HUES6 (cell line): ENCODE measurements around the gene ADD3.

ENCODE experiments used
- H3K27ac ChIP-seq: 2 replicates; pipeline ENCODE4 v1.7.0; 2013; ENCODE audit warnings: low read depth, mild to moderate bottlenecking, low read length, inconsistent platforms
- H3K27me3 ChIP-seq: 2 replicates; pipeline ENCODE4 v1.6.1; 2013; ENCODE audit warnings: low read length; ENCODE audit not compliant: control insufficient read depth, insufficient read depth
- H3K36me3 ChIP-seq: 2 replicates; pipeline ENCODE4 v1.6.1; 2013; ENCODE audit warnings: low read length; ENCODE audit not compliant: control insufficient read depth, insufficient read depth
- H3K4me1 ChIP-seq: 2 replicates; pipeline ENCODE4 v1.6.1; 2013; ENCODE audit warnings: low read length; ENCODE audit not compliant: control insufficient read depth, insufficient read depth
- H3K4me3 ChIP-seq: 2 replicates; pipeline ENCODE4 v1.5.1; 2013; ENCODE audit warnings: low read depth, low read length
- H3K9ac ChIP-seq: one replicate; pipeline ENCODE4 v1.6.1; 2013; ENCODE audit warnings: mild to moderate bottlenecking, low read length
- H3K9me3 ChIP-seq: 2 replicates; pipeline ENCODE4 v1.6.1; 2013; ENCODE audit warnings: low read depth, low read length; ENCODE audit not compliant: control insufficient read depth, insufficient read depth

The ADD3 gene

GRCh38 chr10:110170142-110170971 is 162.6 kb downstream of the ADD3 start:
- peak overlapping the region; percentile 25; the same call in 1 of the 2 replicates for H3K4me3 ChIP-seq
- no peaks in the 10 kb centered on the region for H3K9me3 ChIP-seq
- H3K36me3 ChIP-seq: no peaks in the 10 kb centered on the region
- no peak overlapping the region for H3K9ac ChIP-seq
- H3K27ac ChIP-seq: no peak overlapping the region
- H3K4me1 ChIP-seq: peaks cover 41% of the 10 kb centered on the region
- H3K27me3 ChIP-seq: peaks cover 100% of the 10 kb centered on the region

- Histone ChIP-seq H3K4me3 (no peak overlapping the region), H3K36me3 (no peaks in the 10 kb centered on the region), H3K9me3 (no peaks in the 10 kb centered on the region), H3K27ac (no peak overlapping the region), H3K27me3 (peaks cover 100% of the 10 kb centered on the region), H3K9ac (no peak overlapping the region), H3K4me1 (peaks cover 48% of the 10 kb centered on the region)
Measured at GRCh38 chr10:110171032-110171431, 163.2 kb downstream of the ADD3 start.

DNA sequence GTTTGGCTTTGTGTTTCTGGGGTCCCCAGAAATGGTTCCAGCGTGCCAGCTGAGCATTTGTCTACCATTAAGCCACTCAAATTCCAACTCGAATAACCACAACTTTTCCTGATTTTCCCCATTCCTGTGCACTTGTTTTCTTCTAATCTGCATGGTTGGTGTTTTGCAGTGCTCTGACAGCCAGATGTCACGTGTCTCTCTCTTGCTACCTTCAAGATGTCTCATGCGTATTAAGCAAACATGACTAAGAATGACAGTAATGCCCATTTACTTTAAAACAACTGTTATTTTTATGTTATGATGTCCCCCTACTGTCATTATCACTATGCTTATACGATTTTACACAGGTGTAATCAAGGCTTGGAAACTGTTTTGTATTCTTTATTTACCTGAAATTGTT is 164.4 kb downstream of the ADD3 start:
- no peak overlapping the region for H3K9ac ChIP-seq
- H3K4me3 ChIP-seq: no peak overlapping the region
- H3K36me3 ChIP-seq: no peaks in the 10 kb centered on the region
- H3K27me3 ChIP-seq: peaks cover 93% of the 10 kb centered on the region
- peaks cover 55% of the 10 kb centered on the region for H3K4me1 ChIP-seq
- no peak overlapping the region for H3K27ac ChIP-seq
- no peaks in the 10 kb centered on the region for H3K9me3 ChIP-seq

DNA sequence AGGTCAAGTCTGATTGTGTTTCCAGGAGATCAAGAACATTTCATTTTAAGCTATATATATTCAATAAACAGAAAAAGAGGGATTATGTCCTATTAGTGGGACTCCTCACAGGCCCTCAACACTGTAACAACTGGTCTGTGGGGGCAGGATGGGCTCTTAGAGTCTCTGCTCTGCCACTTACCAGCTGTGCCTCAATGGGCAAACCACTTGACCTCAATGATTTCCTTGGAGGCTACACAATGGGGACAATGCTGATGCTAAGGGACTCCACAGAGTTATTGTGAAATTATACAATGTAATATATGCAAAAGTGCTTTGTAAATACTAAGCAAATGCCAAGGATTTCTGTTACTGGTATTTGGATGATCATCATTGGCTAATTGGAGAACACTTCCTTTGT is 166.4 kb downstream of the ADD3 start:
- Histone ChIP-seq H3K9me3 (no peaks in the 10 kb centered on the region), H3K27ac (no peak overlapping the region), H3K36me3 (no peaks in the 10 kb centered on the region), H3K27me3 (peaks cover 80% of the 10 kb centered on the region), H3K4me1 (peaks cover 43% of the 10 kb centered on the region), H3K4me3 (no peak overlapping the region), H3K9ac (no peak overlapping the region)

DNA sequence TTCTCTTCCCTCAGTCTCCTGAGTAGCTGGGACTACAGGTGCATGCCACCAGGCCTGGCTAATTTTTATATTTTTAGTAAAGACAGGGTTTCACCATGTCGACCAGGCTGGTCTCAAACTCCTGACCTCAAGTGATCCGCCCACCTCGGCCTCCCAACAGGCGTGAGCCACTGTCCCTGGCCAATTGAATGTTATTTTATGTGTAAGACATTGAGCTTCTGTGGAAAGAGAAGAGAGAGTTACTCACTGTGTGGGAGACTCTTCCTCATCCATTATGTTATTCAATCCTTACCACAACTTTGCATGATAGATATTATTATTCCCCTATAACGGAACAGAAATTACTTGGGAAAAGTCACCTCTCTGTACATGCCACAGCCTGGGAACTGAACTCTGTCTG is 167.0 kb downstream of the ADD3 start:
- Histone ChIP-seq H3K27me3 (peaks cover 77% of the 10 kb centered on the region), H3K9ac (no peak overlapping the region), H3K36me3 (no peaks in the 10 kb centered on the region), H3K9me3 (no peaks in the 10 kb centered on the region), H3K4me1 (peaks cover 37% of the 10 kb centered on the region), H3K27ac (no peak overlapping the region), H3K4me3 (no peak overlapping the region)

DNA sequence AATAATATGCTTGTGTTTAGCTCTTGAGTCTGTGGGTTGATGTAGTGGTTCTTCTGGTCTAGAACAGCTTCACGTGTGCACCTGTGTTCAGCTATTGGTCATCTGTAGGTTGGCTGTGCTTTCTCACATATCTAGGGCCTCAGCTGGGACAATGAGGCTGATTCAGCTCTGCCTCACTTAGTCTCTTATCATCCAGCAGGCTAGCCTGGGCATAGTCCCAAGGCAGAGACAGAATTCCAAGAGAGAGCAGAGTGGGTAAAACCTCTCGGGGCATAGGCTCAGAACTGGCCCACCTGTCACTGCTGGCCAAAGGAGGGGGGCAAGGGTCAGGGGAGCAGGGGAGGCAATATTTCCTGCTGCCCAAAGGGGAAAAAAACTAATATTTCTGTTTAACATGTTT is 167.6 kb downstream of the ADD3 start:
- H3K9me3 ChIP-seq: no peaks in the 10 kb centered on the region

DNA sequence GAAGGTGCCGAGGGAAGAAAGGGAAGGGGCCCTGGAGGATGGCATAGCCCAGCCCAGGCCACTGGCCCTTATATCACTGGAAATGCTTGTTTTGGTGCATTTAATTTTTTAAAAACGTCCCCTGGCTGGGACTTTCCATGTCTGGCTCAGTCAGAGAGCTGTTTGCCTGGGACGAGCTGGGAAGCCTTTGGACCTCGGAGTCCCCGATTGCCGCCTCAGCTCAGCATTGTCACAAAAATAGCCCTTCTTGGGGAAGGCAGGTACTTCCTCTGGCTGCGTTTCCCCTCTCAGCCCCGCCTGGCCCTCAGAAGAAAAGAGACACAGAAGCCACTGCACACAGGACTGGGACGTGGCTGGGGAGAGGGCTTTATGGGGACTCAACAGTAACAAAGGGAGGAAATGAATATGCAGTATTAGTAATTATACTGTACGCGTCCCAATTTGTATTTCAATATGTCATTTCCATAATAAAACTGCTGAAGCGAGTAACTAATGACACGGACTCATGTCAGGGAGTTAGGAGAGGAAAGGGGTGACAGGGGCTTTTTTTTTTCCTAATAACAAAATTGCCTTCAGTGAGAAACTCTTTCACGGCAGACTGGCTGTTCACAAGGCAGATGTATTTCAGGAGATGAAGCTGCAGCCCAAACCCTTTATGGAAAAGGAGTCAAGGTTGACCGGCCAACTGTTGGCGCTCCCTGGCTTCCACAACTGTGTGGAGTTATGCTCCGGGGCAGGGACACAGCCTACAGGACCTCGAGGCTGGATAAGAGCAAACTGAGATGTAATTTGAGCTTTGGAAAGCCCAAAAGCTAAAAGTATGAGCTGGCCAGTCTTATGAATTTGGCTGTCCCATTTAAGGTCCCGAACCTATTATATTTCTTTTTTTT is 168.6 kb downstream of the ADD3 start:
- Histone ChIP-seq H3K9ac (no peak overlapping the region), H3K9me3 (no peaks in the 10 kb centered on the region), H3K27ac (no peak overlapping the region), H3K27me3 (peaks cover 63% of the 10 kb centered on the region), H3K36me3 (no peaks in the 10 kb centered on the region), H3K4me1 (peaks cover 24% of the 10 kb centered on the region), H3K4me3 (no peak overlapping the region)

More for the DNA sequence above, 167.6 kb downstream of the ADD3 start:
- H3K4me3 ChIP-seq: no peak overlapping the region
- peaks cover 32% of the 10 kb centered on the region for H3K4me1 ChIP-seq
- H3K36me3 ChIP-seq: no peaks in the 10 kb centered on the region
- peaks cover 71% of the 10 kb centered on the region for H3K27me3 ChIP-seq
- H3K27ac ChIP-seq: no peak overlapping the region
- H3K9ac ChIP-seq: no peak overlapping the region

- H3K4me1 ChIP-seq: peaks cover 18% of the 10 kb centered on the region
- peaks cover 38% of the 10 kb centered on the region for H3K27me3 ChIP-seq
- no peaks in the 10 kb centered on the region for H3K36me3 ChIP-seq
- H3K9me3 ChIP-seq: no peaks in the 10 kb centered on the region
- H3K4me3 ChIP-seq: no peak overlapping the region
- H3K9ac ChIP-seq: no peak overlapping the region
- H3K27ac ChIP-seq: no peak overlapping the region
Measured at GRCh38 chr10:110179220-110179619, 171.4 kb downstream of the ADD3 start.

DNA sequence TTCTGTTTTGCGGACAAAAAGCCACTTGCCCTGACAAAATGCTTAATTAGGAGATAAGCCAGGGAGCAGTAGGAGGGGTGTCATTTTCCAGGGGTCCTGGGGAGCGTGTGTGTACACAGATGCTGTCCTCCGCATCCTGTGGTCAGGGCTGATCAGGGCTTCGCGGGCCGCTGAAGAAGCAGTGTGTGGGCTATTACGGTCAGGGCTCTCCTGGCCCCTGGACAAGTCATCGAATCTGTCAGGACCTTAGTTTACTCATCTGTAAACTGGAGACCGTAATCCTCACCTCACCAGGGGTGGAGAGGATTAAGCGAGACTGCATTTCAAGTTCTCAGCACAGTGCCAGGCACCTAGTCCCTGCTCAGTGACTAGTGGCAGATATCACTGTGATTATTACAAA is 173.7 kb downstream of the ADD3 start:
- Histone ChIP-seq H3K4me1 (peaks cover 3% of the 10 kb centered on the region), H3K27me3 (peaks cover 16% of the 10 kb centered on the region; the same call in 1 of the 2 replicates), H3K27ac (no peak overlapping the region), H3K4me3 (no peak overlapping the region), H3K9ac (no peak overlapping the region), H3K36me3 (no peaks in the 10 kb centered on the region), H3K9me3 (no peaks in the 10 kb centered on the region)

DNA sequence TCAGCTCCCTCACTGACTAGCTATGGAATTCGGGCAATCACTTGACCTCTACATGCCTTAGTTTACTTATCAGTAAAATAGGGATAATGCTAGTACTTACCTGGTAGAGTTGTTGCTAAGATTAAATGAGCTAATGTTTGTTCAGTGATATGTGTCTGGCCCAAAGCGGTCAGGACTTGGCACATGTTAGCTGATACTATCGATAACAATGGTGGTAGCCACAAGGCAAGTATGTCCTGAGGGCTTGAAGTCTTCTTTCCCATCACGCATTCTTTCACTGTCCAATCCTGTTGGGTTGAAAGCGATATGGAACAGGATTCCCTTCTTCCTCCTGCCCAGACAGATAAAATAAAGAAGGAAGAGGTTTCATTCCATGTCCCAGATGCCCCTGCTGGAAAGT is 174.1 kb downstream of the ADD3 start:
- Histone ChIP-seq H3K36me3 (no peaks in the 10 kb centered on the region), H3K27me3 (peaks cover 16% of the 10 kb centered on the region; the same call in 1 of the 2 replicates), H3K27ac (no peak overlapping the region), H3K4me3 (no peak overlapping the region), H3K4me1 (no peaks in the 10 kb centered on the region; the same call in 1 of the 2 replicates), H3K9me3 (no peaks in the 10 kb centered on the region), H3K9ac (no peak overlapping the region)

- Histone ChIP-seq H3K9me3 (no peaks in the 10 kb centered on the region), H3K36me3 (no peaks in the 10 kb centered on the region), H3K9ac (no peak overlapping the region), H3K4me3 (no peak overlapping the region), H3K27ac (no peak overlapping the region), H3K4me1 (no peaks in the 10 kb centered on the region; the same call in 1 of the 2 replicates), H3K27me3 (peaks cover 6% of the 10 kb centered on the region; the same call in 1 of the 2 replicates)
Measured at GRCh38 chr10:110184398-110184797, 176.6 kb downstream of the ADD3 start.
